GM19397 (cell line): ENCODE data around the gene AGAP1.

Experiments used
- ATAC-seq: cut with Tn5 transposase; IDR thresholded peaks from one replicate; pipeline ENCODE4 v1.9.1; 2021; ENCODE audit warnings: mild to moderate bottlenecking, moderate library complexity; ENCODE audit not compliant: unreplicated experiment

The AGAP1 gene

GRCh38 chr2:235677276-235677788 is 183.5 kb downstream of the AGAP1 start:
- no peak for ATAC-seq

GRCh38 chr2:235677937-235678336 is 184.1 kb downstream of the AGAP1 start:
- no peak for ATAC-seq

- no peak for ATAC-seq
Measured at GRCh38 chr2:235678712-235679111, 184.9 kb downstream of the AGAP1 start.

GRCh38 chr2:235679471-235679870 is 185.6 kb downstream of the AGAP1 start:
- ATAC-seq: no peak

GRCh38 chr2:235685024-235685721 is 191.3 kb downstream of the AGAP1 start:
- no peak for ATAC-seq

GRCh38 chr2:235688511-235689426 is 194.9 kb downstream of the AGAP1 start:
- no peak for ATAC-seq

GRCh38 chr2:235689427-235689853 is 195.6 kb downstream of the AGAP1 start:
- no peak for ATAC-seq

- ATAC-seq: no peak
Measured at GRCh38 chr2:235690082-235690808, 196.4 kb downstream of the AGAP1 start.

GRCh38 chr2:235690809-235691450 is 197.1 kb downstream of the AGAP1 start:
- ATAC-seq: no peak

GRCh38 chr2:235692076-235692475 is 198.2 kb downstream of the AGAP1 start:
- no peak for ATAC-seq

- ATAC-seq: no peak
Measured at GRCh38 chr2:235692671-235693171, 198.9 kb downstream of the AGAP1 start.

GRCh38 chr2:235693279-235693678 is 199.4 kb downstream of the AGAP1 start:
- no peak for ATAC-seq

GRCh38 chr2:235694721-235695601 is 201.1 kb downstream of the AGAP1 start:
- no peak for ATAC-seq

- no peak for ATAC-seq
Measured at GRCh38 chr2:235695602-235695895, 201.7 kb downstream of the AGAP1 start.

GRCh38 chr2:235697041-235697440 is 203.2 kb downstream of the AGAP1 start:
- ATAC-seq: no peak

GRCh38 chr2:235698028-235698427 is 204.2 kb downstream of the AGAP1 start:
- ATAC-seq: no peak

GRCh38 chr2:235698491-235698890 is 204.6 kb downstream of the AGAP1 start:
- no peak for ATAC-seq

- ATAC-seq: no peak
Measured at GRCh38 chr2:235699576-235699975, 205.7 kb downstream of the AGAP1 start.

GRCh38 chr2:235701206-235701981 is 207.6 kb downstream of the AGAP1 start:
- ATAC-seq: no peak
